HuH-7.5 (cell line): Measurements from ENCODE around the gene CD302.
"Not testable (repeated sequence)": the region's sequence is repeated elsewhere in the genome, so short reads cannot be mapped to it uniquely, and the experiment has no call there.

ENCODE experiments used
- DNase-seq: peaks from one replicate; pipeline ENCODE4 v3.0.0; 2011; ENCODE audit warnings: low spot score

The CD302 gene

DNA sequence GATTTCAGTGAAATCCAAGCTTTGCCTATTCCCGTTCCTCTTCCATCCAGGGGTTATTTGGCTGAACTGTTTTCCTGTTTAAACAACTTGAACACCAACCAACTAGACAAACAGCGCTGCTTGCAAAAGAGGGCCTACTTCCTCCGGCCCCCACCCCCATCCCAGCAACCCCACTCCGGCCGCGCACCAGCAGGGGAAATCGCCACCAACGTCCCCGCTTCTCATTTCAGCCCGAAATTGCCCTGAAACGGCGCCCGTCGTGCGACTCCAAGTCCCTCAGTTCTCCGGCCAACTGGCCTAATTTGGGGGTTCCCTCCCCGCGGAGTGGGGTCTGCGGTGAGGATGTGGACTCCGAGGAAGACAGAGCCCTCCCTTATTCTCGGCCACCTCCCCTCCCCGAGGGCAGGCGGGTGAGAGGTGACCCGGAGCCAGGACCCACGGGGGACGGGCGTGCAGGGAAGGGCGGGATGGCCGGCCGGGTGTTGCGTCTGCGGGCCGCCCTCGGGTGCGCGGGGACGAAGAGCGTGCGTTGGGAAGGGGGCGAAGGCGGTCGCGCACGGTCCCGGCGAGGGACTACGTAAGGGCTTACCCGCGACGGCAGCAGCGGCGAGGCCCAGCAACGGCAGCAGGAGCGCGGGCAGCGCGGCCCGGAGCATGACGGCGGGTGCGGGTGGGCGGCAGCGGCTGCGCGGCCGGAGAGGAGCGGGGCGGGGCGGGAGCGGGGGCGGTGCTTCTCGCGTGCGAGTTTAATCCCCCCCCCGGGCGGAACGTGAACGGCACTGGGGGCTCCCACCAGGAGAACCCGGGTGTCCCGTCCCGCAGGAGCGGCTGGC lies at the start of gene CD302:
CD302 (minus strand) TSS at position 666 of the 833 bp plus-strand sequence; CDS start at position 656, 10 bp downstream.
- peak; percentile 68 for DNase-seq

DNA sequence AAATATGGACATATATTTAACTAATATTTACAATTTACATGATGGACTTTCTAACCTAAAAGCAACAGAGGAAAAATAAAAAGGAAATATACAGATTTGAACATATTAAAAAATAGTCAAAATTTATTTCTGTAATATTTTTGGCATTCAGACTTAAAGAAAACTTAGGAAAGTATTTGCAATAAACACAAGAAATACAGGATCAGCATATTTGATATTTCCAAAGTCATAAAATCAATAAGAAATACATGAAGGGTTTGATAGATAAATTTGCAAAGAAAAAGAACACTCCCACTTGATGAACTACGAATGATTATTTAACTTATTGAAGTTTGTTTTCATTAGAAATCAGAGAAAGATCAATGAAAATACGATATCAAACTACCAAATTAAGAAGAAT lies 48.6 kb upstream of the CD302 start:
- DNase-seq: no peak

DNA sequence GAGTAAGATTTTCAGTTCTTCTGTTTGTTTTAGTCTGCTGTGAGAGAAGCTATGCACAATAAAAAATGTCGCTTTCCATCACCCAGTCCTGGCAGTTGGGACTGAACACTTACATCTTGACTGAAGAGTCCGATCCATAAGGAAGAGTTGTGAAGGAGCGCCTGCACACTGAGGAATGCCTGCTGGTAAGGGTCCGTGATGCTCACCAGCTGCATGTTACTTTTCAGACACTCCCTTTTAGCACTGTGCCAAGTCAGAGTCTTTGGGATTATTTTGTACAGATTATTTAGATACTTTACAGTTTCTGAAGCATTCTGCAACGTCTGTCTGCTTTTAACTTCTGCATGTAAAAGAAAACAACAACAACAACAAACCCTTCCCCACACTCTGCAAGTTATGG lies 42.6 kb upstream of the CD302 start:
- no peak for DNase-seq

DNA sequence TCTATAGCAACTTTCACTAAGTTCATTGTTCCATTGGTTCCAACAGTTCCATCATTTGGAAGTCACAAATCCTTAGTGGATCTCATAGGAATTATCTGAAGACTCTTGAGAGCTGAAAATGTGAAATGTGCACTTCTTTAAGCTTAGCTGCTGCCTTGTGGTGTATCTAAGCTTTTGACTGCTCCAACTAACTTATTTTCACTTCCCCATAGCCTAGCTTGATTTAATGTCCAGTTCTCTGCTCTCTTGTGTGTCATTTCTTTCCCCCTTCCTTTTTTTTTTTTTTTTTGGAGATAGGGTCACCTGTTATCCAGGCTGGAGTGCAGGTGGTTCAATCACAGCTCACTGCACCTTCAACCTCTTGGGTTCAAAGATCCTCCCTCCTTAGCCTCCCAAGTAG lies 34.9 kb upstream of the CD302 start:
- DNase-seq: no peak

DNA sequence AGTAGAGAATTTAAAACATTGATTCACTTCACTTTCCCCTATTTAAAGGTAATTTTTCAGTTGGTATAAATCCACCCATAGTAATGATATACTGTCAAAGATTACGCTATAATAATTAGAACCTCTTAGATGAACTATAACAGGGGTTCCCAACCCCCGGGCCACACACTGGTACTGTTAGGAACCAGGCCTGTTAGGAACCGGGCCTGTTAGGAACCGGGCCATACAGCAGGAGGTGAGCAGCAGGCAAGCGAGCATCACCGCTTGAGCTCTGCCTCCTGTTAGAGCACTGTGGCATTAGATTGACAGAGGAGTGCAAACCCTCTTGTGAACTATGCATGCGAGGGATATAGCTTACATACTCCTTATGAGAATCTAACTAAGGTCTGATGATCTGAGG lies 34.0 kb upstream of the CD302 start:
- DNase-seq: no peak

DNA sequence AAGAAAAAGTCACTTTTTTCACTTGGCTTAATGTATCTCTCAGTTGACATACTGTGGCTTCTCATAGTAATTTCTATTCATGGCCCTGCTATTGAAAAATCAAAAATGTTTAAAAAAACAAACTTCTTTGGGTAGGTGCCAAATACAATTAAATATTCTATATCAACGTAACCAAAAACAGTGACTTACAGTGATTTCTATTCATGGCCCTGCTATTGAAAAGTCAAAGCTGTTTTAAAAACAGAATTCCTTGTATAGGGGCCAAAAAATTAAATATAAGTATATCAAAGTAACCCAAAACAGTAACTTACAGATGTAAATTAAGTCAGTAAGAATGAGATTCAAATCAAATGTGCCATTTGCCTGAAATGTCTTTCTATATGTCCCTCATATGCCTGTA lies 31.4 kb upstream of the CD302 start:
- no peak for DNase-seq

GRCh38 chr2:159828738-159829137 lies 30.7 kb upstream of the CD302 start:
- no peak for DNase-seq

DNA sequence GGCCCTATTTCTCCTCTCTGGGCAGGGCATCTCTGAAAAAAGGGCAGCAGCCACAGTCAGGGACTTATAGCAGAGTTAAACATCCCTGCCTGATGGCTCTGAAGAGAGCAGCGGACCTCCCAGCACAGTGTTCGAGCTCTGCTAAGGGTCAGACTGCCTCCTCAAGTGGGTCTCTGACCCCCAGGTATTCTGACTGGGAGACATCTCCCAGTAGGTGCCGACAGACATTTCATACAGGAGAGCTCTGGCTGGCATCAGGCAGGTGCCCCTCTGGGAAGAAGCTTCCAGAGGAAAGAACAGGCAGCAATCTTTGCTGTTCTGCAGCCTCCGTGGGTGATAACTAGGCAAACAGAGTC lies 24.4 kb upstream of the CD302 start:
- not testable (repeated sequence) for DNase-seq

GRCh38 chr2:159821775-159822477 lies 23.9 kb upstream of the CD302 start:
- peak; percentile 10 for DNase-seq

- DNase-seq: no peak
Observed at GRCh38 chr2:159818940-159819339, 20.9 kb upstream of the CD302 start.

DNA sequence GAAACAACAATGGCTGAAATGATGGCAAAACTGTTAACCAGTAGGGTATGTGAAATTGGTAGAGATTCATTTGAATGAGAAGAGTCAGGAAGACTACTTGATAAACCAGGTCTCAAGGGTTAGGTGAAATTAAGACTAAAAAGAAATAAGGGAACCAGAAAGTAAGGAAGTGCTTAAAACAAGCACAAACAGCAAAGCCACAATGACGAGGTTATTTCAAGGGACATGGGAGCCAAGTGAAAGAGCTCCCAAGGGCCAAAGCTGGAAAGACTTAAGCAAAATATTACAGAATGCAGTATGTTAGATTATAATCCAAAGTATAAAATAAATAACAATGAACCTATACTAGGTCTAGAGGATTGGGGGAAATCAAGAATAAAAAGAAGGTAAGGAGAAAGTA lies 19.3 kb upstream of the CD302 start:
- DNase-seq: no peak

DNA sequence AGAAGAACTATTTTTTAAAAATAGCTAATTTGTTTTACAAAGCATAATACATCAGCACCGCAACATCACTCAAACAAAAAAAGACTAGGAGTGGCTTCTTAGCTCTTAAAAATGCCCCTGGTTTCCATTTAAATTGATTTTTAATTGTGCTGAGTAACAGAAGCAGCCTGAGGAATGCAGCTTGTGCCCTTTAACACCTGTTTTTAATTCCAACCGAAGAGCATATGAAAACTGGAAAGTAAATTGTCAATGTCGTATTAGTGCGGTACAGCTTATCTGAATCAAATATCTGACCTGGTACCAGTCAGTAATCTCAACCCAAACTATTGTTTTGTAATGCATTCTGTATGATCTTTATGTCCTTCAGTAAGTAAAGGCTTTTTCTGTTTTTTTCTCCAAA lies 13.2 kb upstream of the CD302 start:
- no peak for DNase-seq

- no peak for DNase-seq
Observed at GRCh38 chr2:159808032-159808425, 10.0 kb upstream of the CD302 start.

DNA sequence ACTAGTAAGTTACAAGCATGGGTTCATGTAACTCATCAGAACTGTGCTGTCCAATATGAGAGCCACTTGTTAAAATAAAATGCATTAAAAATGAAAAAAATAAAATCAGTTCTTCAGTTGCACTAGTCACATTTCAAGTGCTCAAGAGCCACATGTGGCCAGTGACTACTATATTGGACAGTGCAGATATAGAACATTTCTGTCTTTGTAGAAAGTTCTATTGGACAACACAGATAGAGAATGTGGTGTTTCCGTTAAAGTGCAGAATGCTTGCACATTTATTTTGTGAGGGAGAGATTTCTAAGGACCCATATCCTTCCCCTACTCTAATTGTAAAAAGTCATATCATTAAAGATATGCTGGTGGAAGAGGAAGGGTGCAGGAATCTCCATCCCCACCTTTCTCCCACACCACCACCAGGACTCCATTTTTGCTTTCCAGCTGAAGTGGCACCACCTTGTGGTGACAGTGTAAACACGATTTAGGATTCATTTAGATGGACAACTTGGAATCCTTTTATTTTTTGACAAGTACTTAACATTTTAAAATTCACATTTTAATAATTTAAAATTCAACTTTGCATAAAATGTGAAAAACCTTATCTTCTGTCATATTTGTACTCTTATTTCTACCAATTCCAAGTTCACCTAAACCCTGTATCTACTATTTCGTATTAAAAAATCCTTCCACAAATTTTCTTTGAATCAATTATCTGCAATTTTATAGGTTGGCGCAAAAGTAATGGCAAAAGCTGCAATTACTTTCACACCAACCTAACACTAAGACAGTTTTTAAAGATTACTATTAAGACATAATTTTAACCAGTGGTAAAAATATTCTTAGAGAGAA lies 9.4 kb upstream of the CD302 start:
- DNase-seq: peak; percentile 59

GRCh38 chr2:159804941-159805340 lies 6.9 kb upstream of the CD302 start:
- DNase-seq: no peak

- DNase-seq: no peak
Observed at GRCh38 chr2:159803235-159803962, 5.4 kb upstream of the CD302 start.

DNA sequence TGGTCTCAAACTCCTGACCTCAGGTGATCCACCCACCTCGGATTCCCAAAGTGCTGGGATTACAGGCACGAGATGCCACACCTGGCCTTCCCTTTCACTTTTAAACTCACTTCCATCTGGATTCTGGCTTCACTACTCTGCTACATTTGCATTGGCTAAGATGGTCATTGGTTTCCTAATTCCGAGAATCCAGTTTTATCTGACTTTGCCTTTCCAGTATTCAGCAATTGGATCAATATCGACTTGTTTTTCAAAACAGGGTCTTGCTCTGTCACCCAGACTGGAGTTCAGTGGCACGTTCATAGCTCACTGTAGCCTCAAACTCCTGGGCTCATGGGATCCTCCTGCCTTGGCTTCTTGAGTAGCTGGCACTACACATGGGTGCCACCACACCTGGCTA lies 4.7 kb upstream of the CD302 start:
- DNase-seq: no peak

GRCh38 chr2:159799833-159800232 lies 1.8 kb upstream of the CD302 start:
- DNase-seq: no peak

DNA sequence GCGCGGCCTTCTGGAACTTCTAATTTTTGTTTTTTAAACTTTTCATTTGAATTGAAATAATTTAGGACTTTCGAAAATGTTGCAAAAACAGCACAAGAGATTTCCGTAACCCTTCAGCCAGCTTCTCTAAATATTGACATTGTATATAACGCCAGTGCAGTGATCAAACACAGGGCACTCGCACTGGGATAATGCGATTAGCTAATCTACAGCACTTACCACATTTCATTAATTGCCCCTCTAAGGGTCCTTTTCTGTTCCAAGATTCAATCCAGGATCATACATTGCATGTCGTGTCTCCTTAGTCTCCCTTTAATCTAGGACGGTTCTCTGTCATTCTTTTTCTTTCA lies 343 bp upstream of the CD302 start:
- DNase-seq: no peak

GRCh38 chr2:159797225-159797542 lies 824 bp downstream of the CD302 start:
- no peak for DNase-seq

DNA sequence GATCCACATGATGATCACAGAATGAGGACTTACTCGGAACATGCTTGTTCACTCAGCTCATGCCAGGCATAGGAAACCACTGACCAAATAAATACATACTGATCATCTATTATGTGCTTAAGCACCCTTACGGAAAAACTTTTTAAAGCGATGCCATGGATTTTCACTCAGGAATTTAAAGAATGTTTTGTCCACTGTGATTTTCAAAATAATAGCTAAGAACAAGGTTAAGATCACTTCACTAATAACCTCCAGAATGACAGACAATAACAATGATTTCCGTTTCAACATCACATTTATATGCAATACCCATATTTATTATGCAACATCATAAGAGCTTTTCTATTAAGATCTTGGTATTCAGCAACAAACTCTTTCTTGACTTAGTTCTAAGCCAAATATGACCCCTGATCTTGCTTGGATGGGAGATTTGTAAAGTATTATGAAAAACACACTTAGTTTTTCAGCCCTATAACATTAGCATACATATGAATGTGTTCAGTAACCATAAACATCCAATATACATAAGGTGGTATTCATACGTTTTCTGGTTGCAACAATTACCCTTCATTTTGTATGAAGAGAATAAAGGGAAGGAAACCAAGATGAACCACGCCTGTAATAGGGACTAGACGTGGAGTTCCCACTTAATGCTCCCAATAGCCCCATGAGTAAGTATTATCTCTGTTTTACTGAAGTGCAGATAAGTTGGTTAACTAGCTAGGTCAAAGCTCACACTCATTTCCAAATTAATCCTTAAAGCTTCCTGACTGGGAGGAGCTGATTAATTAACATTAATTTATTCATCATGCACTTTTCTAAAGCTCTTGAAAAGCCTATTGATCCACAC lies 1.9 kb downstream of the CD302 start:
- DNase-seq: no peak
